HG03135 (cell line): ENCODE measurements around the gene ACTN4.
"Not testable (repeated sequence)": the region's sequence is repeated elsewhere in the genome, so short reads cannot be mapped to it uniquely, and the experiment has no call there.

Experiments
- ATAC-seq: cut with Tn5 transposase; IDR thresholded peaks from one replicate; pipeline ENCODE4 v1.9.1; 2021; ENCODE audit warnings: mild to moderate bottlenecking, moderate library complexity; ENCODE audit not compliant: unreplicated experiment

Gene ACTN4

DNA sequence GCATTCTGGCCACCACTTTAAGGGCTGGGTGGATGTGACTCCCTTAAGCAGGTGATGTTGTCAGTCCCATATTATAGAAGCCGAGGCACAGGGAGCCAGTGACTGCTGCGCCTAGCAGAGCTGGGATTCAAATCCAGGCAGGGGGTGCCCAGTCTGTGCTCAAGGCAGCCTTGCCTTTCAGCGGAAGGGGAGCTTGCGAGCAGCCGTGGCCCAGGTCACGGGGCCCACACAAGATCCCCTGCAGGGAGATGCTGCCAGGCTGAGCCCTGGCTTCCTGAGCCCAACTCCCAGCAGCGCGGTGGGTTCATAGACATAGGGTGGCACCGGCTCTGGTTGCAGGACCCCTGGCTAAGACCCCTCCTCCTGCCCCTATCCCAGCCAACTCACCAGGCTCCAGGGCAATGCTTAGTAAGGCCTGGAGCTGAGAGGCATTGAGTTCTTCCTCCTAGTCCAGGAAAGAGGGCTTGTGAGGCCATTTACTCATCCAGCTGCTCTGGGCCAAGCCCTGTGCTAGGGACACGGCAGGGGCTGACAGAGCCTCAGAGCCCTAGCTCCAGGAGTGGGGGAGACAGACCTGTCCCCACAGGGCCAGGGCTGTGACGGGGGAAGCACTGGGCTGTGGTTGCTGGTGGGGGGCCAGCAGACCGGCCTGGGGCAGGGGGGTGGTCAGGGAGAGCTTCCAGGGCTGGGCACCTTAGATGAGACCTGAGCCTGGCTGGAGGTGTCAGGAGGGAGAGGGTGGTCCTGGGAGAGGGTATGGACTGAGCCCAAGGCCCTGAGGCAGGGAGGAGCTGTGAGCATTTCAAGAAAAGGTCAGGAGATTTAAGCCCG, 87.2 kb downstream of the ACTN4 start:
- ATAC-seq: no peak

DNA sequence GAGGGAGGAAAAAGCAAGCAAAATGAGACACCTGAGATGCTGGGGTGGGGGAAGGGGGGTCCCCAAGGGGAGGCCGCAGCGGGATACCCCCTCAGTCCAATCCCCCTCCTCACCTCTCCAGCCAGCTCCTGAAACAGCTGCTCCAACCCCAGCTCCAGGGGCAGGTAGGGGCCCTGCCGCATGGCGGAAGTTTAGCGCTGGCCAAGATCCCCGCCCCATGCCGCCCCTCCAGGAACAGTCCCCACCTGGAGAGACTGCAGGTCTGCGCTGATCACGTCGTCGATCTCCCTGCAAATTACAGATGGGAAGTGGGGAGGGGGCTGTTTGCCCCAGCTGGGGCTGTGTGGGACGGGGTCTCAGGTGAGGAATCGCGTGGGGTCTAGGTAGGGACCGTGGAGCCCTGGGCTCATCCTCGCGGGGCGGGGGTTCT, 87.8 kb downstream of the ACTN4 start:
- ATAC-seq: no peak

DNA sequence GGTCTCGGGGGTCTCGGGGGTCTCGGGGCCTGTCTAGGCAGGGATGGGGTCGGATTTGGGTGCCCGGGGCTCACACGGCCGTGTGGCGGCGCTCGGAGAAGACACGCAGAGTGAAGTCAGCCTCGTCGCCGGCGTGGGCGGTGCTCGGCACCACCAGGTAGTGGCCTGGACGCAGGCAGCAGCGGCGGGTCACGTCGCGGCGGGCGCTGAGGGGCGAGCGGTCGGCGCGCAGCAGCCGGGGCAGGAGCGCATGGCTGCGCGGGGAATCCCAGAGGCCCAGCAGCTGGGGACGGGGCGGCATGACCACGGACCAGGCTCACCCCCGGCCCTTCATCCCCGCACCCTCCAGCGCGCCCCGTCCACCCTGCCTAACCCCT, 88.6 kb downstream of the ACTN4 start:
- no peak for ATAC-seq

DNA sequence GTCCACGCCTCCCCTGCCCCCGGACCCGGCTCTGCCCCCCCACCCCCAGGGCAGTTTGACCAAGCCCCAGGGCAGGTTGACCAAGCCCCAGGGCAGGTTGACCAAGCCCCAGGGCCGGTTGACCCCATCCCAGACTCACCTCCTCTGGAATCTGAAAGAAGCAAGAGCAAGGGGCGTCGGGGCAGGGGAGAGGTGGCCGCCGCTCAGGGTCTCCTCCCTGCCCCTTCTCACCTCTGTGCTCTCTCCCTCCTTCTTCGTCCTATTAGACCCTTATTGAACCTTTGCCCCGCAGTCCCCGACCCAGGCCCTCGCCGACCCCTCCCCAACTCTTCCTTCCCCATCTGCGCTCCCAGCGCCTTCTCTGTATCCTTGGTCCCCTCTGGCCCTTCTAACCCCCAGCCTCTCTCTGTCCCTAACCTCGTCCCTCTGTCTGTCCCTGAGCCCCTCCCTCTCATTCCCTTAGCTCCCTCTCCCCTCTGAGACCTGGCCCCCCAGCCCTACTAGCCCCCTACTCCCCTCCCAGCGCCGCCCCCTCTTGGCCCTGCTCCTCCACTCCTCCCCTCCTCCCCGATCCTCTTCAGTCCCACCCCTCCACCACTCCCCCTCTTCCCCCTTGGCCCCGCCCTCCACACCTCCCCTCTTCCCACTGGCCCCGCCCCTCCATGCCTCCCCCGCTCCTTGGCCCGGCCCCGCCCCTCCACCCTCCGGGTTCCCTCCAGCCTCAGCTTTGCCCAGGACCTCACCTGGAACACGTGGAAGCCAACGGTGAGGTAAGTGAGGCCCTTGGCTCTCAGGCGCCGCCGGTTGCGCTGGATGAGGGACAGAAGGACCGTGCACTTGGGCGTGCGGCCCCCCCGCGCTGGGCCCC, 89.2 kb downstream of the ACTN4 start:
- ATAC-seq: no peak

DNA sequence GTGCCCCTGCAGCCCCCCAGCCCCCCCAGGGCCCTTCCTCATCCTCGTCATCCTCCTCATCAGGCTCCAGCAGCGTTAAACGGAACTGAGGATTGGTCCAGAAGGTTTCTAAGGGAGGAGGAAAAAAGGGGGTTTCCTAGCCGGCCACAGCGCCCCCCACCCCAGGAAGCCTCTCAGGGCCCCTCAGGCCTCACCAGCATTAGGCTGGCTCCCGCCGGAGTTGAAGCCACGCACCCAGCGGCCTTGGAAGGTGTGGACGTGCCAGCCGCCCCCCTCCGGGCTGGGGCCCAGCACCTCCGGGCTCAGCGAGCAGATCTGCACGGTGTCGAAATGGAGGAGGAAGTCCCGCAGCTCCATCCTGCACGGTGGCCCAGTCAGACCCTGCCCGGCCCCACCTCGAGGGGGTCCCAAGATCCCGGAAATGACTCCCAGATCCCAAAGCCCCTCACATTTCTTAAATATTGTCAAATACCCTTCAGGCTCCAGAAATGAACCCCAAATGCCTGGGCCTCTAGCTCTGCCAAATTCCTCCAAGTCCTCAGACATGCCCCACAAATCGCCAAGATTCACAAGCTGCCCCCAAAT, 89.9 kb downstream of the ACTN4 start:
- no peak for ATAC-seq

DNA sequence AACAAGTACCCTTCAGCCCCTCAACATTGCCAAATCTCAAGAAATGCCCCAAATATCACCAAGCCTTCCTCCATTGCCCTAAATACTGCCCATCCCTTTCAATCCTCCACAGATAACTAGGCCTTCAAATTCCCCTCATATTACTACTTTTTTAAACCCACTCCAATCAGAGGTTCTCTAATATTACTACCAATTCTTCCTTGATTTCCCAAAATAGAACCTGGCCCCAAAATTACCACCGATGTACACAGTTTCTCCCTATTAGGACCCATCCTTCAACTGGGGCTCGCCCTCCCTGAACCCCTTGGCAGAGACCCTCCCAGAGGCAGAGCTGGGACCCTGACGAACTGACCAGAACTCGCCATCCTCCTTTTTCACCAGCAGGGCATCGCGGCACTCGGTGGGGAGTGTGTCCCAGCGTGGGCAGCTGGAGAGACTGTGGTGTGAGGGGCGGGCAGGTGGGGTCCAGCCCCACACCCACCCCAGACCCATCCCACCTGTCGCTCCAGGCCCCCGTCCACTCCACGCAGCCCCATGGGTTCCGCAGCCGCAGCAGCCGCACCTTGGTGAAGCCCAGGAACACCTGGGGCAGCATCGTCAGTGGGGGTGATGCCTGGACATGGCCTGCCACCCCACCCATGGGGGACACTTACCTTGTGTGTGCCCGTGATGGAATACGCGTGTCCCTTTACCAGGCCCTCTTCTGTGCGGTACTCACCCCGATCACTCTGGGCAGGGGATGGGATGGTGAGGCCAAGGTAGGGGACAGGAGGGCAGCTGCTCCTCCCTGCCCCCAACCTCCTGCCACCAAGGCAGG, 90.7 kb downstream of the ACTN4 start:
- no peak for ATAC-seq

DNA sequence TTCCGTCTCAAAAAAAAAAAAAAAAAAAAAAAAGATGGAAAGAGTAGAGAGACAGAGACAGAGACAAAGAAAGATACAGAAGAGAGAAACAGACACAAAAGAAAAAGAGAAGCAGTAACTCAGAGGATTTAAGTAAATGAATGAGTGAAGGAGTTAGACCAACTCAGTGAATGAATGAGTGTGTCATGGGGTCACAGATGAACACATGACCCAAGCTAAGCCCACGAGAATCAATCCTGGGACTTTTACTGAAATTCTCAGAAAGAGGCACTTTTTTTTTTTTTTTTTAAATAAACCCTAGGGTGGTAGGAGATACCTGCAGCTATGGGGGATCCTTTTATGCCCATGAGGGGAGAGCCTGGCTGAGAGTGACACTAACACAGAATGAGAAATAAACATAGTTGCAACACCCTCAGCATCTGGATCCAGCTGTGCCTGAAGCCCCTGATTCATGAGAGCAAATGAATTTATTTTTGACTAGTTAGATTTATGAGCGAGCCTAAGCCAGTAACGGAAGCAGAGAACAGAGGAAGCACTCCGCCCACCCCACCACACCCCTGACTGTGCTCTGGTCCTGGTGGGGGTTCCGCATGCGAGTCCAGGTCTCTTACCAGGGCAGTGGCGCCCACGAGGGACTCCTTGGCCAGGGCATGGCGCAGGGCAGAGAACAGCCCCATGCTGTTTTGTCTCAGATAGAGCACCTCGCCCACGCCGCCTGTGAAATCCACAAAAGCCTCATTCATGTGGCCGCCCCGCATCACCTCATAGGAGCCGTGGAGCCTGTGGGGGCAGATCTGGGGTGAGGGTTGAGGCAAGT, 92.2 kb downstream of the ACTN4 start:
- ATAC-seq: no peak

DNA sequence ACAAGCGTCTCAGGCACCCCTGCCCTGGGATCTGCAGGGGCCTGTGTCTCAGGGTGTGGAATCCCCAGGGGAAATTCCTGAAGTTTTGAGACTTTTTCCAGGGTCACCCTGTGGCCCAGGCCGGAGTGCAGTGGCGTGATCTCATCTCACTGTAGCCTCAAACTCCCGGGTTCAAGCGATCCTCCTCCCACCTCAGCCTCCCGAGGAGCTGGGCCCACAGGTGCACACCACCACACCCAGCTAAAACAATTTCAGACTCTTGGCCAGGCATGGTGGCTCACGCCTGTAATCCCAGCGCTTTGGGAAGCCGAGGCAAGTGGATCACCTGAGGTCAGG, 92.8 kb downstream of the ACTN4 start:
- ATAC-seq: no peak

DNA sequence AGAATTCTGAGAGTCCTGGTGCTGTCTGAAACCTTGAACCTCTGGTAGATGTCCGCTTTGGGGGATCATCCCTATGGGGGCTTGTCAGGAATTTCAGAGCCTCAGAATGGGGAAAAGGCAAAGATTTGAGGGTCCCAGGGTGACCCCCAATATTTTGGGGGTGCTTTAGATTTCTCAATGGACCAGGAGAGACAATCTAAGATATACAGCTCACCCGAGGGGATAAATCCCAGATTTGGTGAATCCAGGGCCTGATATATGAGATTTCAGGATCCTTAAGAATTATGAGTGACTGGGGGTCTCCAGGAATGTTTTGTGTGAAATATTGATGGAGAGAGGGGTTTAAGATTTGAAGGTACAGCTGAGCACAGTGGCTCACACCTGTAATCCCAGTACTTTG, 93.5 kb downstream of the ACTN4 start:
- no peak for ATAC-seq

DNA sequence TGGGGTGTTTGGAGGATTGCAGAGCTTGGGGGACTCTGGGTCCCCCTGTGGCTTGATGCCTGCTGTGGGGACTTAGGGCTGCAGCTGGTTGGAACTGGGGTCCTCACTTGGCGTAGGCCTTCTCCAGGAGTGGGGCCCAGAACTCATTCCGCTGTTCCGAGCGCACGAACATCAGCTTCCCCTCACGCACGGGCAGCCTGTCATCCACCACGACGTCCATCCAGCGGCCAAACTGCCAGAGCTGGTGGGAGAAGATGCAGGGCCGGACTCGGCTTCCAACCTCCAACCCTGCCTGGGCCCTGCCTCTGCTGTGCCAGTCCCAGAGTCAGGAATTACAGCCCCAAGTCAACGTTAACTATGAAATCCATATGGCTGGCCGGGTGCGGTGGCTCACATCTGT, 94.2 kb downstream of the ACTN4 start:
- no peak for ATAC-seq

DNA sequence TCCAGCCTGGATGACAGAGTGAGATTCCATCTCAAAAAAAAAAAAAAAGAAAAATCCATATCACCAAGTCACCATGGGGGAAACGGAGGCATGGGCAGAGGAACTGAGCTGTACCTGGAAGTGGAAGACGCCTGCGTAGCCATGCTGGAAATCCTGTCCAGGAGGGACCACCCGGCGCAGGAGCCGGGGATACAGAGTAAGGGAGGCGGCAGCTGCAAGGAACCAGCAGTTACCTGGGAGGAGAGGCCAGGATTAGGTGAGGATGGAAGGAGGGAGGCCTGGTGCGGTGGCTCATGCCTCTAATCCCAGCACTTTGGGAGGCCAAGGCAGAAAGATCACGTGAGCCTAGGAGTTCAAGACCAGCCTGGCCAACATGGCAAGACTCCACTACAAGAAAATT, 94.8 kb downstream of the ACTN4 start:
- ATAC-seq: no peak

DNA sequence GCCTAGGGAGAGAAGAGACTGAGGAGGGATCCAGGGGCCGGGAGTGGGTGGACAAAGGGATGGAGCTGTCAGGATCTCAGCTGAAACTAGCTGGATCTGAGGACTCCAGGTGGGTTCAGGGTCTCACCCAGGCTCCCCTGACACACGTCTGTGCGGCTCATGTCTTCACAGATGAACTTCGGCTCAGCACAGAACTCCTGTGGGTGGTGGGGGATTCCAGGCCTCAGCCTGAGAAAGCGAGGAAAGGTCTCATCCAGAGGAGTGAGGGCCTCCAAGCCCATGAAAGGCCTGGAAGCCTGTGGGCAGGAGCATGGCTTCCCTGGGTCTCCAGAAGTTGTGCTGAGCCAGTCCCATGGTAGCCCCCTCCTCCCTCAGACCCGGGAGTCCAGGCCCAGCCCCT, 95.5 kb downstream of the ACTN4 start:
- ATAC-seq: no peak

DNA sequence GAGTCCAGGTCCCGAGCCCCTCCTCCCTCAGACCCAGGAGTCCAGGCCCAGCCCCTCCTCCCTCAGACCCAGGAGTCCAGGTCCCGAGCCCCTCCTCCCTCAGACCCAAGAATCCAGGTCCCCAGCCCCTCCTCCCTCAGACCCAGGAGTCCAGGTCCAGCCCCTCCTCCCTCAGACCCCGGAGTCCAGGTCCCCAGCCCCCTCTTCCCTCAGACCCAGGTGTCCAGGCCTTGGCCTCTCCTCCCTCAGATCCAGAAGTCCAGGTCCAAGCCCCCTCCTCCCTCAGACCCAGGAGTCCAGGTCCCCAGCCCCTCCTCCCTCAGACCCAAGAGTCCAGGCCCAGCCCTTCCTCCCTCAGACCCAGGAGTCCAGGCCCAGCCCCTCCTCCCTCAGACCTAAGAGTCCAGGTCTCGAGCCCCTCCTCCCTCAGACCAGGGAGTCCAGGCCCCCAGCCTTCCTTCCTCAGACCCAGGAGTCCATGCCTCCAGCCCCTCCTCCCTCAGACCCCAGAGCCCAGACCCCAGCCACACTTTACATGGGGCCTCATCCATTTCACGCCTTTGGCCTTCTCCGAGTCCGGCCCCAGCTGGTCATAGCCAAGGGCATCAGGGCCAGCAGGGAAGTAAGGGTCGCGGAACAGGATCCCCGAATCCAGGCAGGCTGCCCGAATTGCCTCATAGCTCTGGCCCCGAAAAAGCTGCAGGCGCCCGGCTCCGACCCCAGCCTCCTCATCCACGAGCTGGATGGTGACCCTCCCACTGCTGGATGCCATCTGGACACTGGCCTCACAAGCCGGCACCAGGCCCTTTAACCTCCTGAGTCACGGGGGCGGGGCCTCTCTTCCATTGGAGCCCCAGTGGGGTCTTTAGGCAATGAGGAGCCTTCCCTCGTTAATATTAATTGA, 96.2 kb downstream of the ACTN4 start:
- ATAC-seq: no peak

DNA sequence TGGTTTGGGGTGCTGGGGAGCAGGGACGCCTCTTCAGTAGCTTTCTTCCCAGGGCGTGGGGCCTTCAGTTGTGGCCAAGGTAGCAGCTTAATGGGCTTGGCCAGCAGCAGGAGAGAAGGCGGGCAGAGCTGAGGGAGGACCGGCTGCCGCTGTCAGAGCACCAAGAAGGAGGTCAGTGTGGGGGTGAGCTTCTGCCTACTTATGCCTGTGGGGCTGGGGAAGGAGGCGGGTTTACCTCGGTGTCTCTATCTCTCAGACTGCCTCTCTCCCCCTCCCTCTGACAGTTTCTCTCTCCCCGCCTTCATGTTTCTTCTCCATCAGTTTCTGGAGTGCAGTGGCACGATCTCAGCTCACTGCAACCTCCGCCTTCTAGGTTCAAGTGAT, 96.8 kb downstream of the ACTN4 start, which contains the start of gene CAPN12:
CAPN12 (minus strand) TSS at position 177 of the 384 bp plus-strand sequence. CDS start 309 bp downstream, outside the sequence.
- no peak for ATAC-seq

DNA sequence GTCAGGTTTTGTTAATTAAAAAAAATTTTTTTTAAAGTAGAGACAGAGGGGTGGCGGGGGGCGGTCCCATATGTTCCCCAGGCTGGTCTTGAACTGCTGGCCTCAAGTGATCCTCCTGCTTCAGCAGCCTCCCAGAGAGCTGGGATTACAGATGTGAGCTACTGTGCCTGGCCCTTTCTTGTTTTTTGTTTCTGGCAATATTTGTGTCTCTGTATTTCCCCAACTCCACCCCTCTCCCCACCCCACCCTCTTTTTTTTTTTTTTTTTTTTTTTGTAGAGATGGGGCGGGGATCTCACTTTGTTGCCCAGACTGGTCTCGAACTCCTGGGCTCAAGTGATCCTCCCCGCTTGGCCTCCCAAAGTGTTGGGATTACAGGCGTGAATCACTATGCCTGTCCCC, 97.4 kb downstream of the ACTN4 start:
- no peak for ATAC-seq

DNA sequence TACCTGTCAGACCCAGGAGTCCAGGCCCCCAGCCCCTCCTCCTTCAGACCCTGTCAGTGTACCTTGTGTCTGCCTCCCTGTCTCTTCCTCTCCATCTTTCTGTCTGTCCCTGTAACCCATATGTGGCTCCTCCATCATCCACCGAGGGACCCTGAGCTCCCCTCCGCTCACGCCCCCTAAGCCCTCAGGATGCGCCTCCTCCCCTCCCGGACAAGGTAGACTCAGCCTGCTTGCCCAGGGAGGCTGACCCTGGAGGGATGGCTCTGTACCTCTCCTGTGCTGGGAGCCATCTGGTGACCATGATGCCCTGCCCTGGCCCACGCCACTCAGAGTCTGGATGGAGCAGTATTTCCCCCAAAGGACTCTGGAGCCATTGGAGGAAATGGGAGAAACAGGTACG, 97.9 kb downstream of the ACTN4 start:
- no peak for ATAC-seq

DNA sequence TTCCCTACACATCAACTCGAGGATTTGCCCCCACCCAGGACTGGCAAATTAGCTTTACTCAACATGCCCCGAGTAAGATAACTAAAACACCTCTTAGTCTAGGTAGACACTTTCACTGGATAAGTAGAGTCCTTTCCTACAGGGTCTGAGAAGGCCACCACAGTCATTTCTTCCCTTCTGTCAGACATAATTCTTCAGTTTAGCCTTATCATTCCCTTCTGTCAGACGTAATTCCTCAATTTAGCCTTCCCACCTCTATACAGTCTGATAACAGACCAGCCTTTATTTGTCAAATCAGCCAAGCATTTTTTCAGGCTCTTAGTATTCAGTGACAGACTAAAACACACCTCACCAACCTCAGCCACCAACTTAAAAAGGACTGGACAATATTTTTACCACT, 106.3 kb downstream of the ACTN4 start:
- not testable (repeated sequence) for ATAC-seq

DNA sequence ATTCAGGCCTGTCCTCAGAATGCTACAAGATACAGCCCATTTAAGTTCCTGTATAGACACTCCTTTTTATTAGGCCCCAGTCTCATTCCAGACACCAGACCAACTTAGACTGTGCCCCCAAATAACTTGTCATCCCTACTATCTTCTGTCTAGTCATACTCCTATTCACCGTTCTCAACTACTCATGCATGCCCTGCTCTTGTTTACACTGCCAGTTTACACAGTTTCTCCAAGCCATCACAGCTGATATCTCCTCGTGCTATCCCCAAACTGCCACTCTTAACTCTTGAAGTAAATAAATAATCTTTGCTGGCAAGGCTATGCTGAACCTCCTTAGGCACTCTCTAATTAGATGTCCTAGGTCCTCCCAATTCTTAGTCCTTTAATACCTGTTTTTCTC, 106.7 kb downstream of the ACTN4 start:
- not testable (repeated sequence) for ATAC-seq

DNA sequence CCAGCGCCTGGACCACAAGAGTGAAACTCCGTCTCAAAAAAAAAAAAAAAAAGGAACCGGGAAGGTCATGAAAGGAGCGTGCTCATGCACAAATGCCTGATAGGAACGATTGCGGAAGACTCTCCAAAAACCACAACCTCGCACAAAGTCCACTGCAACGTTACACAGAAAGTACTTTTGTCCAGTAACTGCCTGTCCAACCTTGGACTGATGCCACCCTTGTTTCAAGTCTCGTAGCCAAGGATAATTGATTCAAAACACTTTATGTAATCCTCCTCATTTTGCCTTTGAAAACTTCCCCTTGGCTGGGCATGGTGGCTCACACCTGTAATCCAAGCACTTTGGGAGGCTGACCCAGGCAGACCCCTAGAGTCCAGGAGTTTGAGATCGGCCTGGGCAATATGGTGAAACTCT, 112.1 kb downstream of the ACTN4 start:
- no peak for ATAC-seq
